Measurements from ENCODE around the gene CHST11. TPM values are rescaled to one million over a fixed set of nuclear protein-coding genes. Genes with fewer than 3 reads are reported as not detected.

The CHST11 gene
- total RNA-seq, 1 experiment from 2014 or later, result 0.25 TPM

DNA sequence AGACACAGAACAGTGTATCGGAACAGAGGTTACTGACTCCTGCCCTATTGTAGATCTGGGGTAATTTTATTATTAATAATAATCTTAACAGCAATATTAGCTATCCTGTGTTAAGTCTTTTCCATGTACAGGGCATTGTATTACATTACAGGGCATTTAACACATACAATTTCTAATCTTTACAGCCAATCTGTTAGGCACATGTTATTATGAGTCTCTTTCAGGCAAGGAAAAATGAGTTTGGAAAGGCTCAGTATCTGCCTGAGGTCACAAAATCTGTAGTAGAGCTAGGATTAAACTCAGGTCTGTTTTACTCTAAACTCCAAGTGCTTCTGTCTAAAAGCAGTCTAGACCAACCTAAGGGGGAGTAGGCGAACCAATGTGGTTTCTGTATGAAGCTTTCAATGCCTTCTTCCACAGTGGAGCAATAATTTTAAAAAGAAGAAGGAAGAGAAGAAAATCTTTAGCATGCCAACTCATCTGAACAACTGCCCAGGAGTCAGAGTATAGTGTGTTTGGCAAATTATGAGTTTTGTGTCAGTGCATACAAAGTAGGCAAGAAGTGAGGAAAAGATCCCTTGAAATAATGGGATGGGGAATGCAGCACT is 192.6 kb downstream of the CHST11 start:
- peaks cover 8% of the 10 kb centered on the region for H3K27me3 Mint-ChIP-seq (ENCODE audit: insufficient read depth, unreplicated experiment)
- ChIA-PET CTCF (no interaction called here), POLR2A (no interaction called here)
- BruUV-seq (replicated peaks), result no TSS peak
- no peaks in the 10 kb centered on the region for H3K36me3 Mint-ChIP-seq (ENCODE audit: insufficient read depth, unreplicated experiment)
- no peak overlapping the region for H3K4me3 ChIP-seq (ENCODE audit: low read depth, low read length)
- TF ChIP-seq, protein P1, sequence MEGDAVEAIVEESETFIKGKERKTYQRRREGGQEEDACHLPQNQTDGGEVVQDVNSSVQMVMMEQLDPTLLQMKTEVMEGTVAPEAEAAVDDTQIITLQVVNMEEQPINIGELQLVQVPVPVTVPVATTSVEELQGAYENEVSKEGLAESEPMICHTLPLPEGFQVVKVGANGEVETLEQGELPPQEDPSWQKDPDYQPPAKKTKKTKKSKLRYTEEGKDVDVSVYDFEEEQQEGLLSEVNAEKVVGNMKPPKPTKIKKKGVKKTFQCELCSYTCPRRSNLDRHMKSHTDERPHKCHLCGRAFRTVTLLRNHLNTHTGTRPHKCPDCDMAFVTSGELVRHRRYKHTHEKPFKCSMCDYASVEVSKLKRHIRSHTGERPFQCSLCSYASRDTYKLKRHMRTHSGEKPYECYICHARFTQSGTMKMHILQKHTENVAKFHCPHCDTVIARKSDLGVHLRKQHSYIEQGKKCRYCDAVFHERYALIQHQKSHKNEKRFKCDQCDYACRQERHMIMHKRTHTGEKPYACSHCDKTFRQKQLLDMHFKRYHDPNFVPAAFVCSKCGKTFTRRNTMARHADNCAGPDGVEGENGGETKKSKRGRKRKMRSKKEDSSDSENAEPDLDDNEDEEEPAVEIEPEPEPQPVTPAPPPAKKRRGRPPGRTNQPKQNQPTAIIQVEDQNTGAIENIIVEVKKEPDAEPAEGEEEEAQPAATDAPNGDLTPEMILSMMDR (IDR thresholded peaks at IDR 0.05; ENCODE audit: insufficient read depth in 1 of 2, low read depth in 1 of 2, low read length in 1 of 2, severe bottlenecking in 1 of 2, unreplicated experiment in 1 of 2), result no peak
- no peaks in the 10 kb centered on the region for H3K27me3 ChIP-seq (replicated peaks; ENCODE audit: control insufficient read depth, insufficient read depth, low read length)
- H3K36me3 ChIP-seq (ENCODE audit: control insufficient read depth, insufficient read depth, low read length), result no peaks in the 10 kb centered on the region
- H3K4me1 ChIP-seq, result no peaks in the 10 kb centered on the region
- no peak overlapping the region for H3K4me3 Mint-ChIP-seq (ENCODE audit: unreplicated experiment)
- H3K4me1 Mint-ChIP-seq (ENCODE audit: low read depth, unreplicated experiment), result no peaks in the 10 kb centered on the region
- DNase-seq, result no peak
- H3K27ac Mint-ChIP-seq (ENCODE audit: unreplicated experiment), result no peak overlapping the region
- peaks cover 6% of the 10 kb centered on the region for H3K9me3 Mint-ChIP-seq (ENCODE audit: unreplicated experiment)
- H3K9me3 ChIP-seq, result no peaks in the 10 kb centered on the region
- intact Hi-C loops (cut with micrococcal nuclease; ENCODE audit: unreplicated experiment), result no loop called here

GRCh38 chr12:104649921-104650320 is 193.2 kb downstream of the CHST11 start:
- Mint-ChIP-seq H3K4me3 (ENCODE audit: unreplicated experiment) (no peak overlapping the region), H3K9me3 (ENCODE audit: unreplicated experiment) (peaks cover 6% of the 10 kb centered on the region), H3K27ac (ENCODE audit: unreplicated experiment) (no peak overlapping the region), H3K27me3 (ENCODE audit: insufficient read depth, unreplicated experiment) (peaks cover 8% of the 10 kb centered on the region), H3K4me1 (ENCODE audit: low read depth, unreplicated experiment) (no peaks in the 10 kb centered on the region), H3K36me3 (ENCODE audit: insufficient read depth, unreplicated experiment) (no peaks in the 10 kb centered on the region)
- TF ChIP-seq, protein P1 (IDR thresholded peaks at IDR 0.05; ENCODE audit: insufficient read depth in 1 of 2, low read depth in 1 of 2, low read length in 1 of 2, severe bottlenecking in 1 of 2, unreplicated experiment in 1 of 2), result no peak
- no peak for DNase-seq
- CTCF ChIA-PET, result no interaction called here
- H3K27me3 ChIP-seq (replicated peaks; ENCODE audit: control insufficient read depth, insufficient read depth, low read length), result no peaks in the 10 kb centered on the region
- no peak overlapping the region for H3K4me3 ChIP-seq (ENCODE audit: low read depth, low read length)
- no peaks in the 10 kb centered on the region for H3K36me3 ChIP-seq (ENCODE audit: control insufficient read depth, insufficient read depth, low read length)
- no peaks in the 10 kb centered on the region for H3K4me1 ChIP-seq
- H3K9me3 ChIP-seq, result no peaks in the 10 kb centered on the region
- POLR2A ChIA-PET, result no interaction called here
- no TSS peak for BruUV-seq (replicated peaks)
- intact Hi-C loops (cut with micrococcal nuclease; ENCODE audit: unreplicated experiment), result no loop called here

DNA sequence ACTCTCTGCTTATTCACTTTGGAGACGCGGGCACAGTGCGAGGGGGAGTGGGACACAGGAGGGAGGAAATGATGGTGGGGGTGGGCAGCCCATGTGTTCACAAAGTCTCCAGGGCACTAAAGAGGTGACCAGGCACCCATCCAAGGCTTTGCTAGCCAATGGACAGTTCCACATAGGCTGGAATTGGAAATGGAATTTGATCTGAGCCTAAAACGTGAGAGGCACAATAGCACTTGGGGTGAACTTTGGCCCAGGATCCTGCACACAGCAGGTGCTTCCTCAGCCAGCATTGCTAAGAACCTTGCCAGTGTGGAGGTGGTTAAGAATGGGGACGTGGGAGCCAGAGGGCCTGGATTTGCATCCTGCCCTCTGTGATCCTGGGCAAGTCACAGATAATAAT is 193.8 kb downstream of the CHST11 start:
- no peak overlapping the region for H3K4me3 Mint-ChIP-seq (ENCODE audit: unreplicated experiment)
- no peaks in the 10 kb centered on the region for H3K4me1 Mint-ChIP-seq (ENCODE audit: low read depth, unreplicated experiment)
- peaks cover 6% of the 10 kb centered on the region for H3K9me3 Mint-ChIP-seq (ENCODE audit: unreplicated experiment)
- H3K9me3 ChIP-seq, result no peaks in the 10 kb centered on the region
- TF ChIP-seq, protein P1 (IDR thresholded peaks at IDR 0.05; ENCODE audit: insufficient read depth in 1 of 2, low read depth in 1 of 2, low read length in 1 of 2, severe bottlenecking in 1 of 2, unreplicated experiment in 1 of 2), result no peak
- H3K27ac Mint-ChIP-seq (ENCODE audit: unreplicated experiment), result no peak overlapping the region
- H3K27me3 ChIP-seq (replicated peaks; ENCODE audit: control insufficient read depth, insufficient read depth, low read length), result no peaks in the 10 kb centered on the region
- H3K4me3 ChIP-seq (ENCODE audit: low read depth, low read length), result no peak overlapping the region
- no peaks in the 10 kb centered on the region for H3K36me3 Mint-ChIP-seq (ENCODE audit: insufficient read depth, unreplicated experiment)
- ChIA-PET CTCF (no interaction called here), POLR2A (no interaction called here)
- intact Hi-C loops (cut with micrococcal nuclease; ENCODE audit: unreplicated experiment), result no loop called here
- no peaks in the 10 kb centered on the region for H3K36me3 ChIP-seq (ENCODE audit: control insufficient read depth, insufficient read depth, low read length)
- DNase-seq, result no peak
- no peaks in the 10 kb centered on the region for H3K4me1 ChIP-seq
- BruUV-seq (replicated peaks), result no TSS peak
- peaks cover 8% of the 10 kb centered on the region for H3K27me3 Mint-ChIP-seq (ENCODE audit: insufficient read depth, unreplicated experiment)

Measured in Caco-2 (cell line).